ENCODE results near the gene EPAS1. TPM values are rescaled to one million over a fixed set of nuclear protein-coding genes. Genes with fewer than 3 reads are reported as not detected.

The EPAS1 gene
- total and polyA plus RNA-seq, 2 of the 13 experiments (the other 11 are each of a cell fraction or from before 2014, with no cell fraction given), result 47.1 to 182 TPM

DNA sequence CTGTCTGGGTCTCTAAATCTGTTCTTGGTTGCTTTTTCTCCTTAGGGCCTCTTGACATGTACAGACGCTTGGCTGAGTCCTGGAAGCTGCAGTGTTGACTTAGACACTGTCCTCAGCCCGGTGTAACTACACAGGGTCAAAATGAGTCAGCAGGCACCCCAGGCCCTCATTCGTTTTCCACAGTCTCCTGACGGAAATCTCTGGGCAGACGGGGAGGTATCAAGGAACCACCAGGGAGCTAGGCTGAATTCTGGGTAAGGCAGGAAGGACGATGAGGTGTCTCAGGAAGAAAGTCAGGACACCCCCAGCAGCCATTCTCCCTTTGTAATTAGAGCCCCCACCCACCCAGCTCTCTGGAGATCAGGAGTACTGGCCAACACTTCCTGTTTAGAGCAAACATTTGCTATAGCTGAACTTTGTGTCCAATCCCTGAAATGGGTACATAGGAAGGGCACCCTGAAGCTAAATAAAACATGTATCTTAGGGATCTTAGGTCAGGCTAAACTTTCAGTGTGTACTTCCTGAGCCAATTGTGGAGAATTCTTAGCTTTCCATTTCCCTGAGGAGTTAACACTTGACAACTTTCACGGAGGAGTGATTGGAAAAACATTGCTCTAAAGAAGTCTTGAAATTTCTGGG is 23.9 kb upstream of the EPAS1 start (continued):
- TF ChIP-seq, protein P1, sequence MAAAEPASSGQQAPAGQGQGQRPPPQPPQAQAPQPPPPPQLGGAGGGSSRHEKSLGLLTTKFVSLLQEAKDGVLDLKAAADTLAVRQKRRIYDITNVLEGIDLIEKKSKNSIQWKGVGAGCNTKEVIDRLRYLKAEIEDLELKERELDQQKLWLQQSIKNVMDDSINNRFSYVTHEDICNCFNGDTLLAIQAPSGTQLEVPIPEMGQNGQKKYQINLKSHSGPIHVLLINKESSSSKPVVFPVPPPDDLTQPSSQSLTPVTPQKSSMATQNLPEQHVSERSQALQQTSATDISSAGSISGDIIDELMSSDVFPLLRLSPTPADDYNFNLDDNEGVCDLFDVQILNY (CRISPR knock-in tag; conservative IDR thresholded peaks at IDR 0.05), result no peak
- TF ChIP-seq ZMYM2 (CRISPR knock-in tag; IDR thresholded peaks at IDR 0.05) (0 out of 2 replicates have a peak, but pooled peaks have one; percentile 40), ZMYM3 (CRISPR knock-in tag; IDR thresholded peaks at IDR 0.05) (peak; percentile 79; the same call in 1 of the 2 replicates), KLF12 (CRISPR knock-in tag; IDR thresholded peaks at IDR 0.05; ENCODE audit: borderline replicate concordance) (no peak), RARA (CRISPR knock-in tag; IDR thresholded peaks at IDR 0.05) (0 out of 2 replicates have a peak, but pooled peaks have one; percentile 20), EP300 (IDR thresholded peaks at IDR 0.05; ENCODE audit: low read depth in 2 of 2, low read length in 2 of 2) (peak in 1 of 2 experiments; percentile 12; a peak in 1 of 4 replicates), EP300 (CRISPR knock-in tag; IDR thresholded peaks at IDR 0.05; ENCODE audit: borderline replicate concordance) (no peak), ETV6 (CRISPR knock-in tag; conservative IDR thresholded peaks at IDR 0.05) (no peak), ZNF446 (CRISPR knock-in tag; IDR thresholded peaks at IDR 0.05) (no peak), FOXA3 (CRISPR knock-in tag; IDR thresholded peaks at IDR 0.05) (peak; percentile 54; the same call in 1 of the 2 replicates), ETV5 (CRISPR knock-in tag; IDR thresholded peaks at IDR 0.05; ENCODE audit: borderline replicate concordance) (peak; percentile 60; the same call in 1 of the 2 replicates), MYC (CRISPR knock-in tag; IDR thresholded peaks at IDR 0.05; ENCODE audit: borderline replicate concordance) (no peak), ZNF251 (CRISPR knock-in tag; IDR thresholded peaks at IDR 0.05) (no peak), ZNF292 (CRISPR knock-in tag; IDR thresholded peaks at IDR 0.05; ENCODE audit: borderline replicate concordance, low read depth) (0 out of 2 replicates have a peak, but pooled peaks have one; percentile 41)
- TF ChIP-seq, protein P2, sequence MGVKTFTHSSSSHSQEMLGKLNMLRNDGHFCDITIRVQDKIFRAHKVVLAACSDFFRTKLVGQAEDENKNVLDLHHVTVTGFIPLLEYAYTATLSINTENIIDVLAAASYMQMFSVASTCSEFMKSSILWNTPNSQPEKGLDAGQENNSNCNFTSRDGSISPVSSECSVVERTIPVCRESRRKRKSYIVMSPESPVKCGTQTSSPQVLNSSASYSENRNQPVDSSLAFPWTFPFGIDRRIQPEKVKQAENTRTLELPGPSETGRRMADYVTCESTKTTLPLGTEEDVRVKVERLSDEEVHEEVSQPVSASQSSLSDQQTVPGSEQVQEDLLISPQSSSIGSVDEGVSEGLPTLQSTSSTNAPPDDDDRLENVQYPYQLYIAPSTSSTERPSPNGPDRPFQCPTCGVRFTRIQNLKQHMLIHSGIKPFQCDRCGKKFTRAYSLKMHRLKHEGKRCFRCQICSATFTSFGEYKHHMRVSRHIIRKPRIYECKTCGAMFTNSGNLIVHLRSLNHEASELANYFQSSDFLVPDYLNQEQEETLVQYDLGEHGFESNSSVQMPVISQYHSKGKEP (CRISPR knock-in tag; IDR thresholded peaks at IDR 0.05), result no peak
